Panc1 (cell line): Measurements from ENCODE around the gene SEMA7A. TPM values are rescaled to one million over a fixed set of nuclear protein-coding genes. Genes with fewer than 3 reads are reported as not detected.
A peak's percentile ranks its signal among the peaks of the same experiment; 100 is the strongest.

Experiments used
- ATAC-seq: fragments of 200-7000 bp; cut with Tn5 transposase; 2 replicates; pipeline ENCODE4 v1.9.1; 2020; ENCODE audit warnings: mild to moderate bottlenecking, moderate library complexity
- BruUV-seq: library from RNA; stranded (reverse); fragments of 400-500 nt; replicated peaks from 2 replicates; lab custom pipeline; 2021; lab: Mats Ljungman, UMichigan
- CTCF ChIA-PET: fragments of 300-600 bp; sonication (Branson Sonifier 250); formaldehyde crosslinking; loops from one replicate; lab custom pipeline; 2022; ENCODE audit warnings: antibody characterized with exemption; lab: Charles Lee
- POLR2A ChIA-PET: fragments of 300-600 bp; sonication (Branson Sonifier 250); formaldehyde crosslinking; loops from one replicate; lab custom pipeline; 2022; ENCODE audit warnings: antibody characterized with exemption; lab: Charles Lee
- DNase-seq: peaks from one replicate; pipeline ENCODE4 v3.0.0-alpha.2; 2010; ENCODE audit warnings: low read depth, low spot score
- H3K27ac ChIP-seq: 2 replicates; pipeline ENCODE4 v1.5.1; 2011; ENCODE audit warnings: mild to moderate bottlenecking, low read length, inconsistent platforms
- H3K27me3 ChIP-seq: fragments of 200-500 bp; sonication (Bioruptor generic); 2 replicates; pipeline ENCODE4 v1.6.0; 2014; ENCODE audit warnings: low read length, inconsistent platforms; ENCODE audit not compliant: control insufficient read depth, insufficient read depth
- H3K36me3 ChIP-seq: fragments of 200-500 bp; sonication (Bioruptor generic); 2 replicates; pipeline ENCODE4 v1.5.1; 2014; ENCODE audit warnings: inconsistent platforms, mild to moderate bottlenecking, low read length, moderate library complexity; ENCODE audit not compliant: control insufficient read depth, insufficient read depth
- H3K4me1 ChIP-seq: 2 replicates; pipeline ENCODE4 v1.5.1; 2011; ENCODE audit warnings: inconsistent platforms, mild to moderate bottlenecking, low read length, moderate library complexity; ENCODE audit not compliant: control insufficient read depth, insufficient read depth
- H3K4me3 ChIP-seq, 2 experiments: 2 replicates each; pipeline ENCODE4 v1.5.1; 2011 to 2012; ENCODE audit warnings: low read depth in 2 of 2, low read length in 2 of 2, mild to moderate bottlenecking in 2 of 2, inconsistent platforms in 1 of 2, moderate library complexity in 1 of 2
- H3K9me3 ChIP-seq: fragments of 200-500 bp; sonication (Bioruptor generic); 2 replicates; pipeline ENCODE4 v1.5.1; 2014; ENCODE audit warnings: low read depth, mild to moderate bottlenecking, inconsistent platforms, low read length, moderate library complexity; ENCODE audit not compliant: control insufficient read depth, insufficient read depth
- POLR2AphosphoS5 ChIP-seq: IDR thresholded peaks from 2 replicates; pipeline ENCODE4 v1.6.1; 2012; ENCODE audit warnings: mild to moderate bottlenecking, low read depth, low read length, moderate library complexity
- SIN3A ChIP-seq: IDR thresholded peaks from 2 replicates; pipeline ENCODE4 v1.6.1; 2012; ENCODE audit warnings: low read depth, mild to moderate bottlenecking, low read length, moderate library complexity, borderline replicate concordance; ENCODE audit not compliant: insufficient read depth
- TCF7L2 ChIP-seq: IDR thresholded peaks from 2 replicates; pipeline ENCODE4 v1.6.1; 2011; ENCODE audit warnings: mild to moderate bottlenecking, low read depth, low read length, inconsistent platforms
- in situ Hi-C: cut with HindIII; loops from 2 replicates; pipeline ENCODE4 v1.10.0; 2016; ENCODE audit warnings: low sequenced_read_pairs, low pct_unique_long_range_greater_than_20kb
- intact Hi-C: fragments of 100-400 bp; cut with micrococcal nuclease; formaldehyde crosslinking; loops from one replicate; pipeline ENCODE4 v1.10.0; 2022; ENCODE audit not compliant: unreplicated experiment
- total RNA-seq: library from RNA; stranded (reverse); gene quantifications from one replicate; pipeline ENCODE4 v1.2.1, GENCODE V29; 2021; ENCODE audit not compliant: unreplicated experiment
- TF ChIP-seq, protein P1 (sequence below): fragments of 450-650 bp; IDR thresholded peaks from 2 replicates; pipeline ENCODE4 v1.5.1; 2017; ENCODE audit warnings: mild to moderate bottlenecking
- TF ChIP-seq, protein P2 (sequence below), 2 experiments: IDR thresholded peaks; 2 replicates each; pipeline ENCODE4 v1.6.1; 2011 to 2012; ENCODE audit warnings: low read depth in 2 of 2, control low read depth in 1 of 2, low read length in 1 of 2, mild to moderate bottlenecking in 1 of 2, moderate library complexity in 1 of 2; ENCODE audit not compliant: insufficient read depth in 1 of 2

Gene SEMA7A
- total RNA-seq, 1 experiment from 2014 or later, result 11.2 TPM

GRCh38 chr15:74421302-74422245 lies 12.2 kb downstream of the SEMA7A start:
- DNase-seq (no peak), ATAC-seq (no peak)
- POLR2A ChIA-PET, result interaction anchor here (0.7 kb wide), 1 partner anchor 1030 kb away, joined by 3 read pairs; the partner anchor contains the start of gene SIN3A
- Histone ChIP-seq H3K27me3 (no peaks in the 10 kb centered on the region), H3K4me1 (peaks cover 55% of the 10 kb centered on the region), H3K27ac (peak overlapping the region; percentile 62), H3K36me3 (no peaks in the 10 kb centered on the region), H3K4me3 (no peak overlapping the region), H3K9me3 (no peaks in the 10 kb centered on the region)
- no peak for TF ChIP-seq POLR2AphosphoS5
- TF ChIP-seq, protein P1, sequence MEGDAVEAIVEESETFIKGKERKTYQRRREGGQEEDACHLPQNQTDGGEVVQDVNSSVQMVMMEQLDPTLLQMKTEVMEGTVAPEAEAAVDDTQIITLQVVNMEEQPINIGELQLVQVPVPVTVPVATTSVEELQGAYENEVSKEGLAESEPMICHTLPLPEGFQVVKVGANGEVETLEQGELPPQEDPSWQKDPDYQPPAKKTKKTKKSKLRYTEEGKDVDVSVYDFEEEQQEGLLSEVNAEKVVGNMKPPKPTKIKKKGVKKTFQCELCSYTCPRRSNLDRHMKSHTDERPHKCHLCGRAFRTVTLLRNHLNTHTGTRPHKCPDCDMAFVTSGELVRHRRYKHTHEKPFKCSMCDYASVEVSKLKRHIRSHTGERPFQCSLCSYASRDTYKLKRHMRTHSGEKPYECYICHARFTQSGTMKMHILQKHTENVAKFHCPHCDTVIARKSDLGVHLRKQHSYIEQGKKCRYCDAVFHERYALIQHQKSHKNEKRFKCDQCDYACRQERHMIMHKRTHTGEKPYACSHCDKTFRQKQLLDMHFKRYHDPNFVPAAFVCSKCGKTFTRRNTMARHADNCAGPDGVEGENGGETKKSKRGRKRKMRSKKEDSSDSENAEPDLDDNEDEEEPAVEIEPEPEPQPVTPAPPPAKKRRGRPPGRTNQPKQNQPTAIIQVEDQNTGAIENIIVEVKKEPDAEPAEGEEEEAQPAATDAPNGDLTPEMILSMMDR, result no peak
- TF ChIP-seq, protein P2, sequence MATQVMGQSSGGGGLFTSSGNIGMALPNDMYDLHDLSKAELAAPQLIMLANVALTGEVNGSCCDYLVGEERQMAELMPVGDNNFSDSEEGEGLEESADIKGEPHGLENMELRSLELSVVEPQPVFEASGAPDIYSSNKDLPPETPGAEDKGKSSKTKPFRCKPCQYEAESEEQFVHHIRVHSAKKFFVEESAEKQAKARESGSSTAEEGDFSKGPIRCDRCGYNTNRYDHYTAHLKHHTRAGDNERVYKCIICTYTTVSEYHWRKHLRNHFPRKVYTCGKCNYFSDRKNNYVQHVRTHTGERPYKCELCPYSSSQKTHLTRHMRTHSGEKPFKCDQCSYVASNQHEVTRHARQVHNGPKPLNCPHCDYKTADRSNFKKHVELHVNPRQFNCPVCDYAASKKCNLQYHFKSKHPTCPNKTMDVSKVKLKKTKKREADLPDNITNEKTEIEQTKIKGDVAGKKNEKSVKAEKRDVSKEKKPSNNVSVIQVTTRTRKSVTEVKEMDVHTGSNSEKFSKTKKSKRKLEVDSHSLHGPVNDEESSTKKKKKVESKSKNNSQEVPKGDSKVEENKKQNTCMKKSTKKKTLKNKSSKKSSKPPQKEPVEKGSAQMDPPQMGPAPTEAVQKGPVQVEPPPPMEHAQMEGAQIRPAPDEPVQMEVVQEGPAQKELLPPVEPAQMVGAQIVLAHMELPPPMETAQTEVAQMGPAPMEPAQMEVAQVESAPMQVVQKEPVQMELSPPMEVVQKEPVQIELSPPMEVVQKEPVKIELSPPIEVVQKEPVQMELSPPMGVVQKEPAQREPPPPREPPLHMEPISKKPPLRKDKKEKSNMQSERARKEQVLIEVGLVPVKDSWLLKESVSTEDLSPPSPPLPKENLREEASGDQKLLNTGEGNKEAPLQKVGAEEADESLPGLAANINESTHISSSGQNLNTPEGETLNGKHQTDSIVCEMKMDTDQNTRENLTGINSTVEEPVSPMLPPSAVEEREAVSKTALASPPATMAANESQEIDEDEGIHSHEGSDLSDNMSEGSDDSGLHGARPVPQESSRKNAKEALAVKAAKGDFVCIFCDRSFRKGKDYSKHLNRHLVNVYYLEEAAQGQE (IDR thresholded peaks at IDR 0.05; ENCODE audit: insufficient read depth in 1 of 2, low read depth in 2 of 2, low read length in 1 of 2), result no peak
- no peak for TF ChIP-seq SIN3A
- no peak for TF ChIP-seq TCF7L2
- CTCF ChIA-PET, result no interaction called here
- intact Hi-C loops (no loop called here), in situ Hi-C loops (no loop called here)
- no TSS peak for BruUV-seq

DNA sequence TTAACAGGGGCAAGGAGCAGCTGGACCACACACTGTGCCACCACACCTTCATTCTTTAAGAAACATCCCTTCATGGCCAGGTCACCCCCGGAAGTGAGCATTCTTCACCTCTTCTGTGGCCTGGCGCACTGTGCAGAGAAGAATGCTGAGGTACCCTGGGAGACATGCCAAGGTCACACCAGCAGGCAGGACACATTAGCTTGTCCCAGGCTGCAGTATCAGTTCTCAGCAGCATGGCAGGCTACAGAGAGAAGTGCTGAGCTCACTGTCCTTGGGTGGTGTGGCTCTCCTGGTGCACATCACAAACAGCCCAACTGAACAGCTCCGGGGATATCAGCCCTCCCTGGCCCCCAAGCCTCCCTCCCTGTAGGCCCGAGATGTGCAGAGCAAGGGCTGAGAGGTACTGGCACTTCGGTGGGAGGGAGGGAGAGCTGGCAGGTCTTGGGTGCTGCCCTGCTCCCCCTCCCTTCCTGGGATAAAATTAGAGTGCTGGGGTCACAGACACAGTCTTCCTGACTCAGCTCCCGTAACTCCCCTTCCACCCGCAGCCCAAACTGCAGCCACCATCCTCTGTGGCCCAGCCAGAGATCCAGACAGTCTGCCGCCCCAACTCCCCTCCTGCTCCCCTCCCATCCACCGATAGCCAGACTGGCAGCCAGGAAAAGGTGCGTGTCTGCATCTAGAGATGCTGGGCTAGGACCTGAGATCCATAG lies 13.4 kb downstream of the SEMA7A start:
- no peaks in the 10 kb centered on the region for H3K36me3 ChIP-seq
- no peak overlapping the region for H3K4me3 ChIP-seq
- peaks cover 52% of the 10 kb centered on the region for H3K4me1 ChIP-seq
- DNase-seq, result no peak
- in situ Hi-C loops, result no loop called here
- ATAC-seq, result peak; percentile 14; the same call in 1 of the 2 replicates
- CTCF ChIA-PET, result no interaction called here
- no peak for TF ChIP-seq POLR2AphosphoS5
- TF ChIP-seq, protein P1, result no peak
- no peak for TF ChIP-seq TCF7L2
- TF ChIP-seq, protein P2 (IDR thresholded peaks at IDR 0.05; ENCODE audit: insufficient read depth in 1 of 2, low read depth in 2 of 2, low read length in 1 of 2), result no peak
- TF ChIP-seq SIN3A, result no peak
- no TSS peak for BruUV-seq
- intact Hi-C loops, result no loop called here
- no peaks in the 10 kb centered on the region for H3K27me3 ChIP-seq
- H3K9me3 ChIP-seq, result no peaks in the 10 kb centered on the region
- H3K27ac ChIP-seq, result peak overlapping the region; percentile 42; the same call in 1 of the 2 replicates
- POLR2A ChIA-PET, result interaction anchor here (0.6 kb wide), 1 partner anchor 66 kb away, joined by 8 read pairs; no protein-coding TSS in a partner anchor
